HG03439 (cell line): ENCODE results near the gene GIMAP5.

Experiments
- ATAC-seq: cut with Tn5 transposase; IDR thresholded peaks from one replicate; pipeline ENCODE4 v1.9.1; 2021; ENCODE audit warnings: mild to moderate bottlenecking, moderate library complexity; ENCODE audit not compliant: unreplicated experiment

The GIMAP5 gene

GRCh38 chr7:150737265-150738055, at the start of gene GIMAP5:
GIMAP5 (plus strand) TSS chr7:150737418; CDS start chr7:150740885, 3,467 bp downstream.
- no peak for ATAC-seq

- ATAC-seq: no peak
Observed at GRCh38 chr7:150688630-150689029, 48.6 kb upstream of the GIMAP5 start.

- ATAC-seq: no peak
Observed at GRCh38 chr7:150695654-150696053, 41.6 kb upstream of the GIMAP5 start.

GRCh38 chr7:150703209-150703608, 34.0 kb upstream of the GIMAP5 start:
- ATAC-seq: no peak

- ATAC-seq: no peak
Observed at GRCh38 chr7:150715293-150715692, 21.9 kb upstream of the GIMAP5 start.

GRCh38 chr7:150715738-150716137, 21.5 kb upstream of the GIMAP5 start:
- ATAC-seq: no peak

GRCh38 chr7:150716368-150716767, 20.9 kb upstream of the GIMAP5 start, which contains the start of gene GIMAP1:
GIMAP1 (plus strand) TSS chr7:150716613; CDS start chr7:150719048, 2,435 bp downstream.
- no peak for ATAC-seq

GRCh38 chr7:150716939-150717338, 20.3 kb upstream of the GIMAP5 start:
- ATAC-seq: no peak

- no peak for ATAC-seq
Observed at GRCh38 chr7:150717814-150718420, 19.3 kb upstream of the GIMAP5 start.

GRCh38 chr7:150719436-150719835, 17.8 kb upstream of the GIMAP5 start:
- ATAC-seq: no peak

- no peak for ATAC-seq
Observed at GRCh38 chr7:150719960-150720891, 17.0 kb upstream of the GIMAP5 start.

GRCh38 chr7:150721970-150722373, 15.2 kb upstream of the GIMAP5 start:
- no peak for ATAC-seq

GRCh38 chr7:150722431-150722931, 14.7 kb upstream of the GIMAP5 start:
- no peak for ATAC-seq

- no peak for ATAC-seq
Observed at GRCh38 chr7:150723467-150723866, 13.8 kb upstream of the GIMAP5 start.

GRCh38 chr7:150727381-150727780, 9.8 kb upstream of the GIMAP5 start:
- no peak for ATAC-seq

- no peak for ATAC-seq
Observed at GRCh38 chr7:150728011-150728410, 9.2 kb upstream of the GIMAP5 start.

- ATAC-seq: no peak
Observed at GRCh38 chr7:150728609-150729008, 8.6 kb upstream of the GIMAP5 start.

GRCh38 chr7:150731916-150732315, 5.3 kb upstream of the GIMAP5 start:
- no peak for ATAC-seq

- ATAC-seq: no peak
Observed at GRCh38 chr7:150732786-150733481, 4.3 kb upstream of the GIMAP5 start.

GRCh38 chr7:150733482-150734095, 3.6 kb upstream of the GIMAP5 start:
- no peak for ATAC-seq
